GM12874 (cell line): ENCODE results near the gene PTPRT.

Experiments
- CTCF ChIP-seq: IDR thresholded peaks from 2 replicates; pipeline ENCODE4 v1.5.1; 2011; ENCODE audit warnings: low read depth, mild to moderate bottlenecking, control low read depth, low read length, moderate library complexity; ENCODE audit not compliant: insufficient read depth

The PTPRT gene

GRCh38 chr20:42987376-42988114 lies 202.2 kb downstream of the PTPRT start:
- no peak for TF ChIP-seq CTCF

GRCh38 chr20:42986143-42986773 lies 203.4 kb downstream of the PTPRT start:
- no peak for TF ChIP-seq CTCF

- TF ChIP-seq CTCF: no peak
Measured at GRCh38 chr20:42985628-42986027, 204.1 kb downstream of the PTPRT start.

- TF ChIP-seq CTCF: no peak
Measured at GRCh38 chr20:42982218-42982617, 207.5 kb downstream of the PTPRT start.

- no peak for TF ChIP-seq CTCF
Measured at GRCh38 chr20:42981253-42981652, 208.5 kb downstream of the PTPRT start.

GRCh38 chr20:42979720-42980119 lies 210.0 kb downstream of the PTPRT start:
- no peak for TF ChIP-seq CTCF

GRCh38 chr20:42978184-42978974 lies 211.3 kb downstream of the PTPRT start:
- TF ChIP-seq CTCF: no peak
